SK-N-SH (cell line): Measurements from ENCODE around the gene SERPINI1. TPM values are rescaled to one million over a fixed set of nuclear protein-coding genes. Genes with fewer than 3 reads are reported as not detected.

Experiments used
- CTCF ChIA-PET: fragments of 300-600, 350-600 bp; formaldehyde crosslinking; extraction: SDS; loops from one replicate; lab custom pipeline; 2021; lab: Yijun Ruan, JAX
- POLR2A ChIA-PET: fragments of 350-600 bp; sonication (Branson Sonifier 250); formaldehyde crosslinking; extraction: SDS; loops from one replicate; lab custom pipeline; 2020; ENCODE audit warnings: antibody characterized with exemption, inconsistent platforms; lab: Yijun Ruan, JAX
- DNase-seq: peaks from one replicate; pipeline ENCODE4 v3.0.0; 2012
- H2AFZ ChIP-seq: fragments of 200-600 bp; sonication (generic); 2 replicates; pipeline ENCODE4 v1.8.1; 2016; ENCODE audit warnings: antibody characterized with exemption, mild to moderate bottlenecking, low read depth
- H3F3A ChIP-seq: fragments of 200-600 bp; sonication (generic); replicated peaks from 2 replicates; pipeline ENCODE3; 2016; ENCODE audit warnings: antibody characterized with exemption, mild to moderate bottlenecking; ENCODE audit not compliant: insufficient read depth
- H3K27ac ChIP-seq, 2 experiments: fragments of 200-500 bp in 1 of 2; fragments of 200-600 bp in 1 of 2; sonication (Bioruptor generic) in 1 of 2; sonication (generic), shearing (Covaris generic) in 1 of 2; 2 replicates each; pipeline versions ENCODE4 v1.5.1 to v1.6.1; 2014 to 2016; ENCODE audit warnings: low read depth in 2 of 2, inconsistent platforms in 1 of 2, low read length in 1 of 2, mild to moderate bottlenecking in 1 of 2, mixed read lengths in 1 of 2
- H3K27me3 ChIP-seq: fragments of 200-600 bp; sonication (generic), shearing (Covaris generic); 2 replicates; pipeline ENCODE4 v1.6.1; 2016; ENCODE audit warnings: mixed run types; ENCODE audit not compliant: insufficient read depth
- H3K36me3 ChIP-seq, 2 experiments: fragments of 200-500 bp in 1 of 2; fragments of 200-600 bp in 1 of 2; sonication (Bioruptor generic) in 1 of 2; sonication (generic) in 1 of 2; replicated peaks in 1 of 2; 2 replicates each; pipeline versions ENCODE3 to v1.5.1; 2014 to 2016; ENCODE audit warnings: low read length in 1 of 2, mild to moderate bottlenecking in 1 of 2; ENCODE audit not compliant: insufficient read depth in 2 of 2, control insufficient read depth in 1 of 2
- H3K4me1 ChIP-seq, 2 experiments: fragments of 200-500 bp in 1 of 2; fragments of 200-600 bp in 1 of 2; sonication (Bioruptor generic) in 1 of 2; sonication (generic), shearing (Covaris generic) in 1 of 2; 2 replicates each; pipeline versions ENCODE4 v1.5.1 to v1.6.1; 2014 to 2016; ENCODE audit warnings: low read depth in 1 of 2, low read length in 1 of 2, mixed run types in 1 of 2; ENCODE audit not compliant: insufficient read depth in 2 of 2, control insufficient read depth in 1 of 2
- H3K4me2 ChIP-seq: fragments of 200-600 bp; sonication (generic), shearing (Covaris generic); 2 replicates; pipeline ENCODE4 v1.6.1; 2017; ENCODE audit warnings: mixed run types
- H3K4me3 ChIP-seq, 2 experiments: fragments of 200-500 bp in 1 of 2; fragments of 200-600 bp in 1 of 2; sonication (Bioruptor generic) in 1 of 2; sonication (generic), shearing (Covaris generic) in 1 of 2; 2 replicates each; pipeline versions ENCODE4 v1.5.1 to v1.8.1; 2014 to 2016; ENCODE audit warnings: low read depth in 2 of 2, inconsistent platforms in 1 of 2, low read length in 1 of 2, mild to moderate bottlenecking in 1 of 2, mixed read lengths in 1 of 2, moderate library complexity in 1 of 2
- H3K79me2 ChIP-seq: fragments of 200-600 bp; sonication (generic); 2 replicates; pipeline ENCODE4 v1.8.1; 2017; ENCODE audit warnings: mild to moderate bottlenecking; ENCODE audit not compliant: insufficient read depth
- H3K9ac ChIP-seq: fragments of 200-600 bp; sonication (generic); 2 replicates; pipeline ENCODE4 v1.6.1; 2017; ENCODE audit warnings: mixed run types
- H3K9me2 ChIP-seq: fragments of 200-600 bp; sonication (generic); 2 replicates; pipeline ENCODE4 v1.6.1; 2017; ENCODE audit warnings: mixed run types
- H3K9me3 ChIP-seq: fragments of 200-600 bp; sonication (generic); 2 replicates; pipeline ENCODE4 v1.6.1; 2017; ENCODE audit warnings: mixed run types, mild to moderate bottlenecking, moderate library complexity
- H4K20me1 ChIP-seq: fragments of 200-600 bp; sonication (generic); 2 replicates; pipeline ENCODE4 v1.6.1; 2017; ENCODE audit warnings: mild to moderate bottlenecking, mixed run types; ENCODE audit not compliant: insufficient read depth
- ELF1 ChIP-seq: IDR thresholded peaks from 2 replicates; pipeline ENCODE4 v1.4.0; 2012
- EP300 ChIP-seq, 2 experiments: IDR thresholded peaks; 2 replicates each; pipeline versions ENCODE4 v1.4.0 to v1.6.1; 2012; ENCODE audit warnings: borderline replicate concordance in 1 of 2, low read depth in 1 of 2, low read length in 1 of 2
- IRF3 ChIP-seq: fragments of 150-350 bp; IDR thresholded peaks from 2 replicates; pipeline ENCODE4 v1.6.1; 2016; ENCODE audit warnings: mild to moderate bottlenecking, low read depth, low read length
- RXRA ChIP-seq: IDR thresholded peaks from 2 replicates; pipeline ENCODE4 v1.4.0; 2012; ENCODE audit warnings: low read depth, mild to moderate bottlenecking, borderline replicate concordance
- SIN3A ChIP-seq: IDR thresholded peaks from 2 replicates; pipeline ENCODE4 v1.6.1; 2012; ENCODE audit warnings: low read depth, mild to moderate bottlenecking, low read length, moderate library complexity, borderline replicate concordance
- USF2 ChIP-seq: fragments of 150-350 bp; IDR thresholded peaks from 2 replicates; pipeline ENCODE4 v1.6.1; 2017; ENCODE audit warnings: antibody characterized with exemption, low read length, low read depth, borderline replicate concordance
- WGBS: methylation state at CpG from one replicate; pipeline ENCODE4 v1.1.6; 2017; ENCODE audit warnings: low lambda C conversion rate; 5-methylcytosine and 5-hydroxymethylcytosine counted together
- polyA plus RNA-seq, 3 experiments: library from polyadenylated mRNA; depleted of rRNA; stranded (reverse); fragments of >200 nt; gene quantifications; 2 replicates each; pipeline ENCODE4 v1.2.3, GENCODE V29; 2012
- TF ChIP-seq, protein P1 (sequence below): fragments of 200-600 bp; sonication (generic); IDR thresholded peaks from 2 replicates; pipeline ENCODE4 v1.6.1; 2017; ENCODE audit warnings: antibody characterized with exemption, mild to moderate bottlenecking, moderate library complexity

SERPINI1 gene
- polyA plus RNA-seq, 1 of the 3 experiments (the other 2 are of a cell fraction) = 1.9 TPM

- Histone ChIP-seq H3K27me3 (no peaks in the 10 kb centered on the region), H4K20me1 (no peaks in the 10 kb centered on the region), H3F3A (peaks cover 4% of the 10 kb centered on the region), H3K9me2 (no peaks in the 10 kb centered on the region), H3K9ac (no peak overlapping the region), H3K4me2 (no peak overlapping the region), H3K79me2 (no peaks in the 10 kb centered on the region), H3K4me1 (peaks cover 0 to 12% of the 10 kb centered on the region in 2 experiments; a peak in 2 of 4 replicates), H3K9me3 (no peaks in the 10 kb centered on the region), H3K4me3 (no peak overlapping the region), H2AFZ (no peak overlapping the region), H3K27ac (no peak overlapping the region), H3K36me3 (no peaks in the 10 kb centered on the region)
- CTCF ChIA-PET = no interaction called here
- POLR2A ChIA-PET = no interaction called here
- DNase-seq = no peak
- TF ChIP-seq USF2 = no peak
- no peak for TF ChIP-seq RXRA
- TF ChIP-seq, protein P1, sequence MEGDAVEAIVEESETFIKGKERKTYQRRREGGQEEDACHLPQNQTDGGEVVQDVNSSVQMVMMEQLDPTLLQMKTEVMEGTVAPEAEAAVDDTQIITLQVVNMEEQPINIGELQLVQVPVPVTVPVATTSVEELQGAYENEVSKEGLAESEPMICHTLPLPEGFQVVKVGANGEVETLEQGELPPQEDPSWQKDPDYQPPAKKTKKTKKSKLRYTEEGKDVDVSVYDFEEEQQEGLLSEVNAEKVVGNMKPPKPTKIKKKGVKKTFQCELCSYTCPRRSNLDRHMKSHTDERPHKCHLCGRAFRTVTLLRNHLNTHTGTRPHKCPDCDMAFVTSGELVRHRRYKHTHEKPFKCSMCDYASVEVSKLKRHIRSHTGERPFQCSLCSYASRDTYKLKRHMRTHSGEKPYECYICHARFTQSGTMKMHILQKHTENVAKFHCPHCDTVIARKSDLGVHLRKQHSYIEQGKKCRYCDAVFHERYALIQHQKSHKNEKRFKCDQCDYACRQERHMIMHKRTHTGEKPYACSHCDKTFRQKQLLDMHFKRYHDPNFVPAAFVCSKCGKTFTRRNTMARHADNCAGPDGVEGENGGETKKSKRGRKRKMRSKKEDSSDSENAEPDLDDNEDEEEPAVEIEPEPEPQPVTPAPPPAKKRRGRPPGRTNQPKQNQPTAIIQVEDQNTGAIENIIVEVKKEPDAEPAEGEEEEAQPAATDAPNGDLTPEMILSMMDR = no peak
Observed at GRCh38 chr3:167811031-167811430, 75.5 kb downstream of the SERPINI1 start.

- WGBS = 43% methylated on average over 6 of the region's 6 CpGs
- POLR2A ChIA-PET = no interaction called here
- CTCF ChIA-PET = interaction anchor here (1.3 kb wide), 1 partner anchor 68 kb away, joined by 3 read pairs; no protein-coding TSS in a partner anchor
- Histone ChIP-seq H3F3A (peaks cover 4% of the 10 kb centered on the region), H3K9me2 (no peaks in the 10 kb centered on the region), H3K27me3 (no peaks in the 10 kb centered on the region), H3K79me2 (no peaks in the 10 kb centered on the region), H3K9ac (no peak overlapping the region), H3K4me1 (peaks cover 0 to 12% of the 10 kb centered on the region in 2 experiments; a peak in 2 of 4 replicates), H3K4me2 (no peak overlapping the region), H3K27ac (no peak overlapping the region), H3K4me3 (no peak overlapping the region), H2AFZ (no peak overlapping the region), H3K9me3 (no peaks in the 10 kb centered on the region), H3K36me3 (no peaks in the 10 kb centered on the region), H4K20me1 (no peaks in the 10 kb centered on the region)
- DNase-seq = no peak
- no peak for TF ChIP-seq SIN3A
- peak in 1 of 2 experiments; percentile 54; a peak in 1 of 4 replicates for TF ChIP-seq EP300 (IDR thresholded peaks at IDR 0.05; ENCODE audit: borderline replicate concordance in 1 of 2, low read depth in 1 of 2, low read length in 1 of 2)
- TF ChIP-seq ELF1 = no peak
- TF ChIP-seq IRF3 = no peak
Observed at GRCh38 chr3:167813169-167814123, 77.9 kb downstream of the SERPINI1 start.
